GM19099 (cell line): Measurements from ENCODE around the gene XDH.

Experiments used
- POLR2A ChIP-seq: IDR thresholded peaks from 3 replicates; pipeline ENCODE4 v1.6.1; 2011; ENCODE audit warnings: low read depth; ENCODE audit not compliant: insufficient read length; ENCODE audit errors: extremely low read depth

XDH gene

GRCh38 chr2:31332521-31332920, 82.0 kb downstream of the XDH start:
- no peak for TF ChIP-seq POLR2A

DNA sequence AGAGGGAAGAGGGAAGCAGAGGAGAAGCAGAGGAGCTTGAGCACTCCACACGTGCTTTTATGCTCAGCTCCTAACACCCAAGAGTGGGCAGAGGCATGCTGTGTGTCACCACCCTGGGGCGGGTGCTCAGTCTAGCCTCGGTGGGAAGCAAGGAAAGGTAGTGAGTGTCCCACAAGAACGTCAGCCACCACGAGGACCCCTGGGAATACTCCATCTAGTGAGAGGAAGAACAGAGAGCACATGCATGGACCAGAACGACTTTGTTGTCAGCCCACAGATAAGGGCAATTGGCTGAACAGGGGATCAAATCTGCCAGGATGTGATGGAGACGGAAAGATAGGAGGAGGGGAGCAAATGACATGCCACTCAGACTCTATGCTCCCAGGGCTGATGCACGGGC, 83.4 kb downstream of the XDH start:
- TF ChIP-seq POLR2A: no peak

- no peak for TF ChIP-seq POLR2A
Observed at GRCh38 chr2:31329081-31329625, 85.4 kb downstream of the XDH start.

GRCh38 chr2:31328026-31328425, 86.5 kb downstream of the XDH start:
- no peak for TF ChIP-seq POLR2A

DNA sequence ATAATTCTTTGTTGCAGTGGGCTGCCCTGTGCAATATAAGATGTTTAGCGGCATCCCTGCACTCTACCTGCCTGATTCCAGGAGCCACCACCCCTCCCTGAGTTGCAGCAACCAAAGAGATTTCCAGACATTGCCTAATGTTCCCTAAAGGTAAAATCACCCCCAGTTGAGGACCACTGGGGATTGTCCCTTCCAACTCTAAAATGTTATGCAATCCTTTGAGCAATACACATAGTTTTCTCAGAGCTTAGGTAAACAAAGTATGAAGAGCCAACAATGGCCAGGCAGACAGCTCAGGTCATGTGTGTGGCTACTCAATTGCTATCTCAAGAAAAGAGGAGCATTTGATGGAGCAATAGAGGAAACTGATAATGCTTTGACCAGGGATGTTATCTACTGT, 87.0 kb downstream of the XDH start:
- no peak for TF ChIP-seq POLR2A

DNA sequence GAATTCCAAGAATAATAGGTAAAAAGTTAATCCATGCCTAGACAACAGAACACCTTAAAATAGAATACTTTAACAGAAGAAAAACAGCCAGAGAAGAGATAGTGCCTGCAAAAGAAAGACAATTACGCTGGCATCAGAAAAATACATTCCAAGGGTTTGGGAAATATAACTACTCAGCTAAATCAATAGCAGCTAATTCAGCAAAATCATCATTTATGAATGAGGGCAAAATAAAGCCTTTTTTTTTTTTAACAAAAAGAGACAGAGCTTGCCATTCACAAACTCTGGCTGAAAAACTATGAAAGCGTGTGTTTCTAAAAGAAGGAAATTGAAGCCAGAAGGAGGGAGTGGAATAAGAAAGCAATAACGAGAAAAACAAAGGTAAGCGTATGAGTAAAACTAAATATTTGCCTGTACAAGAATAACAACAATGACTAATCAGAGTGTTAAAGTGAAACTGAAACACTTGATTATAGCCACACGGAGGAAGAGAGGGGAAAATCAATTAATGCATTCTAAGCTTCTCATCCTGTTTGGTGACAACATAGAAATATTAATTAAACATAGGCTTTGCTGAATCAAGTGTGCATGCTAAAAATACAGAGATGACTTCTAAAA, 90.4 kb downstream of the XDH start:
- no peak for TF ChIP-seq POLR2A

DNA sequence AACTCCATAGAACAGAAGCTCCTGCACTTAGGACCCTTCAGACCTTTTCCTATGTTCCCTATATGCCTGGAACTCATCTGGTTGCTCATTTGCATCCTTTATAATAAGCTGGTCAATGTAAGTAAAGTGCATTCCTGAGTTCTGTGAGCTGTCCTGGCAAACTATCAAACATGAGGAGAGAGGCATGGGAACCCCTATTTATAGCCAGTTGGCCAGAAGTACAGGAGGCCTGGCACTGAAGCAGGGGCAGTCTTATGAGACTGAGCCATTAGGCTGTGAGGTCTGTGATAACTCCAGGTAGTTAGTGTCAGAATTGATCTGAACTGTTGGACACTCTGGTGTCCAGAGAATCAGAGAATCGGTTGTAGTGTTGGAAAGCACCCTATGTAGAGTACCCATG, 92.2 kb downstream of the XDH start:
- no peak for TF ChIP-seq POLR2A

DNA sequence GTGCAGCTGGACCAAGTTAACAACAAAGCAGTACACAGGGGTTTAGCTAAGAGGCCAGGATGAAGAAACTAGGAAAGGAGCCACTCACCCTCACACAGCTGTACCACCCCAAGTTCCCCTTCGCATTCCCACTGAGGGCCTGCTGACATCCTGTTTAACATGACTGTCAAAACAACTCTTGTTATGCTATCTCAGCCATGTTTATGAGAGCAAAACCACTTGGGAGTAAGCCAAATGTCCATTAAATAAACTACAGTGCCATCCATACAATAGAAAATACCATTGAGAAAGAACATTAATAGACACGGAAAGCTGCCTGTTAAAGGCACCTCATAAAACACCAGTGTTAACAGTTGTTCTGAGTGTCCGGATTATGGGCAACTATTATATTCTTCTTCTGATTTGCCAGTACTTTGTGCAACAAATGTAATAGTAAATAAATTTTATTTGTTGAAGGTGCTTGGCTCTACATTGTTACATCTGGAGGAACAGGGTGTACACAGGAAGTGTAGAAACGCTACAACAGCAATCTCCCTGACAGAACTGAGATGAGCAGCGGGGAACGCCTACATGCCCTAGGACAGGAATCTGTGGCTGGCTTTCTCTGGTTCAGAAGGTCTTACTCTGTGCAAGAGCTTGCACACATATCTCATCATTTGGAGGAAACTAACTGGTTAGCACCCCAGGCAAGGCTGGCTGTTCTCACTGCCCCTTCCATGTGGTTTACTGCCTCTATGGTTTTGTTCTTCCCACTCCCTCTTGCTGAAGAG, 95.0 kb downstream of the XDH start:
- no peak for TF ChIP-seq POLR2A

GRCh38 chr2:31318361-31319336, 95.9 kb downstream of the XDH start:
- no peak for TF ChIP-seq POLR2A

- TF ChIP-seq POLR2A: no peak
Observed at GRCh38 chr2:31317396-31317795, 97.1 kb downstream of the XDH start.

GRCh38 chr2:31314761-31315160, 99.8 kb downstream of the XDH start:
- TF ChIP-seq POLR2A: no peak

GRCh38 chr2:31312898-31313297, 101.6 kb downstream of the XDH start:
- no peak for TF ChIP-seq POLR2A

DNA sequence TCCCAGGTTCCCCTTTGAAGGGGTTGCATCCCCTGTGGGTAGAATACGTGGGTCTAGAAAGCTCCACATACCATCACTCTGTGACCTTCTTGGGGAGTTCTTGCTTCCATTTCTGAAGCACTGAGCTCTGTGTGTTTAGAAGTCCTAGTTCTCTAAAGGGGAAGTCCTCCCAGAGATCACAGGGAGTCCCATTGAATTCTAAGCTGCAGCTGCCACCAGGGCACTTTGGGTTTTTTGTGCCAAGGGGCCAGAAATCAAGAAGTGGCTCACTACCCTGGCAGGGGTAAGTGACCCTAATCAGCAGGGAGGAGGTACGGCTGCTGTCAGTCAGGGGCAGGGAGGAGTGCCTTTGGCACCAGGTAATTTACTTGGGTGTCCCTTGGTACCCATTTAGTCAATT, 109.7 kb downstream of the XDH start:
- no peak for TF ChIP-seq POLR2A

DNA sequence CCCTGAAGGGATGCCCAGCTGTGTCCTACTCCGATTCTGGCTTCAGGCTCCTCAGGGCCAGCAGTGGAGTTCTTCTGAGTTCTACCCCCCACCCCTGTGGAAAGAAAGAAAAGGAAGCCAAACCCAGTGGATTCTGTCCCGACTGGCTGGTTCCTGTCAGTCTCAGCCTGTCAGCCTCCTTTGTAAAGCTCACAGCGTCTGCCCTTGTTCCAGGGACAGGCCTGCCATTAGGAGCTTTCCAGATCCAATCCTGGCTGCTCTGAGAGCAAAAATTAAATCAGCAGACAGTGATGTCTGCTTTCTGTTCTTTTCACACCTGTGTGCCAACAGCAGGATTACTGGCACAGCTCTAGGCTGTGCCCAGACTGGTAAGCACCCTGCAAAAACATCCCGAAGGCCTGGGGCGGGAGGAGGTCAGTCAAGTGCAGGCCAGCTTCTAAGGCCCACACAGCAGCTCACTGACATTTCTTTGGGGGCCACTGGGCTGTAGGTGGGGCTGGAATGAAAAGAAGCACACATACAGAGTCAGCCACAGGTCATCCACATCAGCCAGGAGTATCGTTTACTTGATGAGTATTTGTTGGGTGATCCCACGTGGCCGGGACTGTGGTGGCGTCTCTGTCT, 111.5 kb downstream of the XDH start:
- TF ChIP-seq POLR2A: no peak

DNA sequence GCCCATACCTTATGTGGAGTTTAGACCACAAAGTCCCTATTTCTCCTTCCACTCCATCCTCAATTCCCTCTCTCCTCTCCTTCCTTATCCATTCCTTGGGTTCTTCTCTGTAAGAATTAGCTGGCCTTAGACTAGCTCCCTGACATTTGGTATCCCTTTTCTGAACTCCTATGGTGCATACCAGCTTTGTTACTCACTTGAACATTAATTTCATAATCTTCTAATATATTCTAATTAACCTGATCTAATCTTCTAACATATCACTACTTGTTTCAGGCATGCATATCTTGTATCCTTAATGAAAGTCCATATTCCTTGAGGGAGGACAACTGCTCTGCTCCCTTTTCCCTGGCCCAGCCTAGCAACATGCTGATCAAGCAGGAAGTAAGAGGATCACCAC, 114.2 kb downstream of the XDH start:
- TF ChIP-seq POLR2A: no peak
